HG03460 (cell line): ENCODE results near the gene ZHX3.
A peak's percentile ranks its signal among the peaks of the same experiment; 100 is the strongest.
"Not testable (repeated sequence)": the region's sequence is repeated elsewhere in the genome, so short reads cannot be mapped to it uniquely, and the experiment has no call there.

Experiments used
- ATAC-seq: cut with Tn5 transposase; IDR thresholded peaks from one replicate; pipeline ENCODE4 v1.9.1; 2021; ENCODE audit not compliant: unreplicated experiment

ZHX3 gene

DNA sequence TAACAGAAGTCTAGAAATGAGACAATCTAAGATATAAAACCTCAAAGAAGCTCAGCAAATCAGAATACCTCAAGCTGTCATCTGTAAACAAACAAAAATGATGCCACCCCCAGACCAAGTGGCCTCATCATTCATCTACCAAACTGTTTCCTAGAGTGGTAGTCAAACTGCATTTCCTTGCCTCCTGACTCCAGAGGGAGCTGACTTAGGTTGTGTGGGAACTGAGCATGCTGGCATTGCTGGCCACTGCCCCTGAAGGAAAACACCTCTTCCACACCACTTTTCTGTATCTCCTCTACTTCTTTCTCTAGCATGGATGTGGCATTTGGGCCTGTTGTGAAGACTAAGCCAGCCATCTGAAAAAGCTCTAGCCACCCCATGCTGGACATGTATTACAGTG, 56.3 kb downstream of the ZHX3 start:
- ATAC-seq: no peak

- no peak for ATAC-seq
These were observed 56.8 kb downstream of the ZHX3 start for GRCh38 chr20:41260734-41261220.

DNA sequence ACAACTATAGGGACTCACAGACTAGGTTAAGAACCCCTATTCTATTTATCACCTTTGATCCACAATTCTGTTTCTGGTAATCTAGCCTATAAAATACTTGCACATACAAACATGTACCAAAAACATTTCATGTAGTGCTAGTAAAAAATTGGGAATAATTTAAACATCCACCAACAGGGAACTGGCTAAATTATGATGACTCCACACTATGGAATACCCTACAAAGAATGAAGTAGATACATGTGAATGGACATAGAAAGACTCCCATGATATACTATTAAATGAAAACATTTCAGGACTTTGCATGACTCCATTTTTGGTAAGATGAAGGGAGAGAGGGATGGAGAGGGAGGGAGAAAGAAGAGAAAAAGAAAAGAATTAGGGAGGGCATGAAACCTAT, 58.2 kb downstream of the ZHX3 start:
- ATAC-seq: no peak

GRCh38 chr20:41258474-41258873, 59.1 kb downstream of the ZHX3 start:
- no peak for ATAC-seq

- ATAC-seq: no peak
These were observed 61.0 kb downstream of the ZHX3 start for GRCh38 chr20:41256516-41256915.

DNA sequence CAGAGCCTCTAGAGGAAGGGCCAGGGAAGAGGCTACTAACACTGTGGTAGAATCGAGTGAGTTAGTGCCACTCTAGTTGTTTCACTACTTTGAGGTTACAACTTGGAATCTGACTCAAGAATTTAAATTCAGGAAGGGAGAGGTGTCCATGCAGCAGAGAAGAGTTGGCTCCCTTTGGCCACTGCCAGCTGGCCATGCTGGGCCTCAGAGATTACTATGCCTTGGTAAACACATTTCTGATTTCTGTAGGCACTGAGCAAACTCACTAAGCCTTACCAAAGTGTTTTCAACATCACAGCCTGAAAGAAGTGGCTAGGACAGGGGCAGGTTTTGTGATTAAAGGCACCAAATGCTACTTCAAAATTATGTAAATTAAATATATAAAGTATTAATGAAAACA, 61.9 kb downstream of the ZHX3 start:
- ATAC-seq: no peak

DNA sequence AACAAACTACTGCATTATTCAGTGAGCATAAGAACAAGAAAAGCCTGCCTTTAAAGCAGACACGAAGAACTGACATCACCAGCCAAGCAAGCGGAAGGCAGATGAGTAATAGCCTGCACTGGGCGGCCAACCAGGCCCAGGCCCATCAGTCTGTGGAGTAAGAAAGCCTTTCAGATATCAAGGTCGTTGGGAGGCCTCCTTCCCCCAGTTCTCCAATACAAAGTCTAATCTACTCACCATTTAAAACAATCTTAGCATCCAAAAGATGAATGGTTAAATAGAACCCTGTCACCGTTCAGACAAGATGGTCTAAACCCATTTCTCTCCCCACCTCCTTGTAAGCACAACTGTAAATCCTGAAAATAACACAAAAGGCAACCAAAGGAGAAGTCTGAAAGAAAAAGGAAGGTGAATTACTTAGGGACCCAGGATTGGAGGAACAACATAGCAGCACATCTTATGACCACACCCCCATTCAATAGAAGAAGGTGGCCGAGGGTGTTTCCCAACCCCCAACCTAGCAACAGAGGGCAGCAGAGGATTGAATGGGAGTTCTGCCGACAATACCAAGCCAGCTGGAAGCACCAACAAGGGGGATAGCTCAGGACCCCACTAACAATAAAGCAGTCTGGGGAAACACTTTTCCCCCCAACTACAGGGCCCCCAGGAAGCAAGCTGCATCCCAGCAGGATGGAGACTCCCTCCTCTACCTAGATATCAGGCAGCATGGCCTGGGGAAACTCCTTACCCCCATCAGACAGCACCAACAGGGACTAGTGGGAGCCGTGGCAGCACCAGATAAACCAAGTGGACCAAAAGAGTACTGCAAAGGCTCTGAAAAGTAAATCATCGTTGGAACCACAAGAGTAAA, 67.9 kb downstream of the ZHX3 start:
- ATAC-seq: peak; percentile 46

GRCh38 chr20:41248368-41249024, 69.0 kb downstream of the ZHX3 start:
- ATAC-seq: no peak

- no peak for ATAC-seq
These were observed 69.8 kb downstream of the ZHX3 start for GRCh38 chr20:41247523-41248367.

- ATAC-seq: no peak
These were observed 72.3 kb downstream of the ZHX3 start for GRCh38 chr20:41245086-41245707.

GRCh38 chr20:41242807-41243206, 74.7 kb downstream of the ZHX3 start:
- no peak for ATAC-seq

- no peak for ATAC-seq
These were observed 75.2 kb downstream of the ZHX3 start for GRCh38 chr20:41242352-41242751.

DNA sequence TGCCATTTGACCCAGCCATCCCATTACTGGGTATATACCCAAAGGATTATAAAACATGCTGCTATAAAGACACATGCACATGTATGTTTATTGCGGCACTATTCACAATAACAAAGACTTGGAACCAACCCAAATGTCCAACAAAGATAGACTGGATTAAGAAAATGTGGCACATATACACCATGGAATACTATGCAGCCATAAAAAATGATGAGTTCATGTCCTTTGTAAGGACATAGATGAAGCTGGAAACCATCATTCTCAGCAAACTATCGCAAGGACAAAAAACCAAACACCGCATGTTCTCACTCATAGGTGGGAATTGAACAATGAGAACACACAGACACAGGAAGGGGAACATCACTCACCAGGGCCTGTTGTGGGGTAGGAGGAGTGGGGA, 80.3 kb downstream of the ZHX3 start:
- not testable (repeated sequence) for ATAC-seq

DNA sequence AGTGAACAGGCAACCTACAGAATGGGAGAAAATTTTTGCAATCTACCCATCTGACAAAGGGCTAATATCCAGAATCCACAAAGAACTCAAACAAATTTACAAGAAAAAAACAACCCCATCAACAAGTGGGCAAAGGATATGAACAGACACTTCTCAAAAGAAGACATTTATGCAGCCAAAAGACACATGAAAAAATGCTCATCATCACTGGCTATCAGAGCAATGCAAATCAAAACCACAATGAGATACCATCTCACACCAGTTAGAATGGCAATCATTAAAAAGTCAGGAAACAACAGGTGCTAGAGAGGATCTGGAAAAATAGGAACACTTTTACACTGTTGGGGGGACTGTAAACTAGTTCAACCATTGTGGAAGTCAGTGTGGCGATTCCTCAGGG, 80.7 kb downstream of the ZHX3 start:
- not testable (repeated sequence) for ATAC-seq

DNA sequence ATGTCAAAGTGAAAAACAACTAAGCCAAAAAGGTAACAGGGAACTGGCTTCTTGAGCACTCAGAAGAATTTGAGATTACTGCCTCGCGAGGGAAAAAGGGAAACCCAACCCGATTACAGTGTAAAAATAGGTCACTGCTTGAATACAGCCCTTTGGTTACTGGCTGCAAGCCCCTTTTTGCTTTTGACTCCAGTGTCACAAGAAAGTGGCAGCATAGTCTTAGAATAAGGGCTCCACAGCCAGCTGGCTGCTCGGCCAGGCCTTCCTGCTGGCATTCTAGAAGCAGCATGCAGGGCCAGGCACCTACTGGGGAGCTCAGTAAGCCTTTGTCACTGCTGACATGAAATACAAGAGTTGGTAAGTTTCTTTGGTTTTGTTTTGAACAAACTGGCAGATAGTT, 83.0 kb downstream of the ZHX3 start:
- no peak for ATAC-seq

DNA sequence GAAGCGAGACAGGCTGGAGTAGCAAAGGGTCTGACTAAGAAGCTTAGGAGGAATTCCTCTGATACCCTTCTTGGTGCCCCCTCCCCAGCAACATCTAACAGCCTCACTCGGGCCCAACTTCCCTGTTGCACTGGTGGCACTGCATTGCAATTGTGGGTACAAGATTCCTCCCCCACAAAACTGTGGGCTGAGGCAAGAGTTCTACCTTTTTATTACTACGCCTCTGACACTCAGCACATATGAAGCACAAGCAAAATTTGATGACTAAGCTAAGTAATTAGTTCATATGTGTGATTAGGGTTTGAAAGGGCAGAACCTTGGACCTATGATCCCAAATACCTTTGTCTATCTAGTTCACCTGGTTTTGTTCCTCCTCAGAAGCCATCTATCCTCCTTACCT, 83.5 kb downstream of the ZHX3 start:
- no peak for ATAC-seq

DNA sequence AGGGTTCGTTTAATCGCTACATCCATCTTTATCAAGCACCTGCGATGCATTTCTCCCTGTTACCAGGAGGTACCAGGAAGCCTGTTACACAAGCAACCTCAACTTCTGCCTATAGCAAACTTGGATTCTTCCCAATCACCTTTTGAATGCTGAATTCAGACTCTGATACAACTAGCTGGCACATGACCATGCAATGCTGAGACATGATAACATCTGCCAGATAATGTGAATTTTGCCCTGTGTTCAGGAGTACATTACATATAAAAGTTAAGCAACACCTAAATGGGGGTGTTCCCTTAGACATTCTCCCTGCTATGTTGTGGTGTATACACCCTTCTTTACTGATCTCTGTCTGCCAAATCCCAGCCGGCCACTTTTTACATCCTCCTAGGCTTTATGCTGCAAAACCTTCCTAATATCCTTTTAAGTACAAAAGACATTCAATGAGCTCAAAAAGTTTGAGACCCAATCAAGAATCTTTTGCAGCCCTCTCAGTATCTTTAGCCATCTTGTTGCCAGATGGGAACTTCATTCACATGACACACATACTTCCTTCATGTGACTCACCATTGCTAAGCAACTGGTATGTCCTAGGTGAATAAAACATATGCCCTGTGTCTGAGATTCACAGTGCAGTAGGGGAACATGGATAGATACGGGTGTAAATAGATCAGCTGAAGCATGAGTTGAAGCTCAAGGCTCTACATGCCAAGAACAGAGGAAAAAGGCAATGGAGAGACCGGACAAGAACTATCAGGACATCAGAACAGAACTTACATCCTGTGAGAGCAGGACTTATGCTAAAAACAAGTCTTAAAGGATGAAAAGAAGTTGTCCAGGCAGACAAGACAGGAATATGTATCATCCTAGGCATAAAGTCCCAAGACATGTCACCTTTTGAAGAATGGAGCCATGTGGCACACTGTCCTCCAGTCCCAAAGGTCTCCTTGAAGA, 84.3 kb downstream of the ZHX3 start:
- ATAC-seq: no peak

DNA sequence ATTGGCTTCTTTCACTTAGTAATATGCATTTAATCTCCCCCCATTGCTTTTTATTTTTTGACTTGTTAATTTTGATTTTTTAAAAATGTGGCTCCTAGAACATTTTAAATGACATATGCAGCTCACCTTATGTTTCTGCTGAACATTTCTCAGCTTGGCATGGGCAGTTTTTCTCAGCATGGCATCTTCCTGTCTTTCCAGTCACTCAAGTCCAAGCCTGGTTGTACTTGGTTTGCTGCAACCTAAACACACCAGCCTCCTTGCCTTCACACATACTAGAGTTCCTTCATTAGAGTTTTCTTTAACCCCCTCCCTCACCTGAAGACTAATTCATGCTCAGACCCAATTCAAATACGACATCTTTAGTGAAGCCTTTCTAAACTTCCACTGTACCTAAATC, 86.4 kb downstream of the ZHX3 start:
- no peak for ATAC-seq

- no peak for ATAC-seq
These were observed 87.4 kb downstream of the ZHX3 start for GRCh38 chr20:41230136-41230535.

DNA sequence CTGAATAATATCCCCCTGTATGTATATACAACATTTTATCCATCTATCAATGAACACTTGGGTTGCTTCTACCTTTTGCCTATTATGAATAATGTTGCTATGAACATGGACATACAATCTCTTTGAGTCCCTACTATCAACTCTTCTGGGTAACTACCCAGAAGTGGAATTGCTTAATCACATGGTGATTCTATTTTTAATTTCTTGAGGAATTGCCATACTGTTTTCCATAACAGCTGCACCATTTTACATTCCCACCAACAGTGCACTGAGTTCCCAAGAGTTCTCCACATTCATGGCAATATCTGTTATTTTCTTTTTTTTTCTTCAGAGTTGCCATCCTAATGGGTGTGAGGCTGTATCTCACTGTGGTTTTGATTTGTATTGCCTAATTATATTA, 88.3 kb downstream of the ZHX3 start:
- ATAC-seq: no peak
